Thoracic aorta (tissue), 2 donors: ENCODE data around the gene DPEP3. TPM values are rescaled to one million over a fixed set of nuclear protein-coding genes. Genes with fewer than 3 reads are reported as not detected.

ENCODE experiments used
- ATAC-seq: fragments of 150-250 bp; one replicate; pipeline ENCODE4 v1.8.0; 2017; ENCODE audit warnings: low read depth; ENCODE audit not compliant: insufficient number of reproducible peaks, low FRiP score
- DNase-seq: peaks from one replicate; pipeline ENCODE4 v3.0.0-alpha.2; 2020; ENCODE audit warnings: low spot score
- H3K27ac ChIP-seq, 2 donors: fragments of 200-600 bp; sonication (generic); 1 replicate in 1 of 2; 2 replicates in 1 of 2; pipeline ENCODE4 v1.5.1; 2016; ENCODE audit warnings: mild to moderate bottlenecking in 2 of 2, moderate library complexity in 2 of 2
- H3K27me3 ChIP-seq: fragments of 200-600 bp; sonication (generic); replicated peaks from 2 replicates; pipeline ENCODE4 v1.6.0; 2016; ENCODE audit warnings: mild to moderate bottlenecking; ENCODE audit not compliant: insufficient read depth
- H3K36me3 ChIP-seq: fragments of 200-600 bp; sonication (generic); one replicate; pipeline ENCODE4 v1.5.1; 2016
- H3K4me1 ChIP-seq, 2 donors: fragments of 200-600 bp; sonication (generic); 1 replicate in 1 of 2; 2 replicates in 1 of 2; pipeline versions ENCODE4 v1.5.1 to v1.6.0; 2016; ENCODE audit warnings: low read depth in 2 of 2, mild to moderate bottlenecking in 1 of 2; ENCODE audit not compliant: control insufficient read depth in 1 of 2
- H3K4me3 ChIP-seq: fragments of 200-600 bp; sonication (generic); 2 replicates; pipeline ENCODE4 v1.5.1; 2016; ENCODE audit warnings: mild to moderate bottlenecking
- H3K9me3 ChIP-seq: fragments of 200-600 bp; sonication (generic); 2 replicates; pipeline ENCODE4 v1.5.1; 2016
- total RNA-seq, 2 donors: library from RNA; depleted of rRNA; stranded (reverse); fragments of >200 nt; gene quantifications; one replicate each; pipeline versions ENCODE4 v1.1.0 to v1.2.3, GENCODE V29; 2016
- TF ChIP-seq, protein P1 (sequence below): fragments of 200-600 bp; sonication (generic); IDR thresholded peaks from one replicate; pipeline ENCODE4 v1.5.1; 2019; ENCODE audit warnings: antibody characterized with exemption

Gene DPEP3
- total RNA-seq, 2 donors from 2014 or later: not detected

DNA sequence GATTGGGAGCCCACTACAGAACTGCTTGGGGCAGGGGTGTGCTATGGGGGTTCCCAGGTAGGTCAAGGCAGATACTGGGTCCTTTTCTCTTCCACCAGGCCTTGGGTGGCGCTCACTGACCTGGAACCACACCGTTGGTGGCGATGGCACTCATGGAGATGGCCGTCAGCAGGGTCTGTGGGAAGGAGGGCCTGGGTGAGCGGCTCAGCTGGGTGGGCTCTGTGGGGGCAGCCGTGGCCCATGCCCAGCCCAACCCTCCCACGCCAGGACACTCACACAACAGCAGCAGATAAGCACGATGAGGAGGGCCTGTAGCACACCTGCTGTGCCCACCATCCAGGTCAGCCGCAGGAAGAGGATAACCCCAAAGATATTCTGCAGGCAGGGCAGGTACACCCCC lies 22.7 kb downstream of the DPEP3 start:
- DNase-seq: no peak
- H3K4me3 ChIP-seq: no peak overlapping the region
- H3K9me3 ChIP-seq: no peaks in the 10 kb centered on the region
- peaks cover 7 to 29% of the 10 kb centered on the region in 2 donors for H3K4me1 ChIP-seq
- TF ChIP-seq, protein P1, sequence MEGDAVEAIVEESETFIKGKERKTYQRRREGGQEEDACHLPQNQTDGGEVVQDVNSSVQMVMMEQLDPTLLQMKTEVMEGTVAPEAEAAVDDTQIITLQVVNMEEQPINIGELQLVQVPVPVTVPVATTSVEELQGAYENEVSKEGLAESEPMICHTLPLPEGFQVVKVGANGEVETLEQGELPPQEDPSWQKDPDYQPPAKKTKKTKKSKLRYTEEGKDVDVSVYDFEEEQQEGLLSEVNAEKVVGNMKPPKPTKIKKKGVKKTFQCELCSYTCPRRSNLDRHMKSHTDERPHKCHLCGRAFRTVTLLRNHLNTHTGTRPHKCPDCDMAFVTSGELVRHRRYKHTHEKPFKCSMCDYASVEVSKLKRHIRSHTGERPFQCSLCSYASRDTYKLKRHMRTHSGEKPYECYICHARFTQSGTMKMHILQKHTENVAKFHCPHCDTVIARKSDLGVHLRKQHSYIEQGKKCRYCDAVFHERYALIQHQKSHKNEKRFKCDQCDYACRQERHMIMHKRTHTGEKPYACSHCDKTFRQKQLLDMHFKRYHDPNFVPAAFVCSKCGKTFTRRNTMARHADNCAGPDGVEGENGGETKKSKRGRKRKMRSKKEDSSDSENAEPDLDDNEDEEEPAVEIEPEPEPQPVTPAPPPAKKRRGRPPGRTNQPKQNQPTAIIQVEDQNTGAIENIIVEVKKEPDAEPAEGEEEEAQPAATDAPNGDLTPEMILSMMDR: no peak
- H3K36me3 ChIP-seq: peaks cover 71% of the 10 kb centered on the region
- H3K27me3 ChIP-seq: no peaks in the 10 kb centered on the region
- no peak for ATAC-seq
- H3K27ac ChIP-seq: no peak overlapping the region

- TF ChIP-seq, protein P1: no peak
- DNase-seq (no peak), ATAC-seq (no peak)
- Histone ChIP-seq H3K4me1 (peaks cover under 1 to 14% of the 10 kb centered on the region in 2 donors), H3K36me3 (peaks cover 72% of the 10 kb centered on the region), H3K27me3 (no peaks in the 10 kb centered on the region), H3K4me3 (no peak overlapping the region), H3K27ac (peak overlapping the region in 1 of 2 donors; percentile 4), H3K9me3 (no peaks in the 10 kb centered on the region)
These were observed 25.7 kb downstream of the DPEP3 start for GRCh38 chr16:67954421-67955196.

- Histone ChIP-seq H3K4me3 (no peak overlapping the region), H3K36me3 (peaks cover 72% of the 10 kb centered on the region), H3K9me3 (no peaks in the 10 kb centered on the region), H3K27me3 (no peaks in the 10 kb centered on the region), H3K27ac (peak overlapping the region in 1 of 2 donors; percentile 4), H3K4me1 (peaks cover 0 to 8% of the 10 kb centered on the region in 2 donors)
- ATAC-seq: no peak
- TF ChIP-seq, protein P1: no peak
- DNase-seq: no peak
These were observed 26.5 kb downstream of the DPEP3 start for GRCh38 chr16:67953641-67954375.

DNA sequence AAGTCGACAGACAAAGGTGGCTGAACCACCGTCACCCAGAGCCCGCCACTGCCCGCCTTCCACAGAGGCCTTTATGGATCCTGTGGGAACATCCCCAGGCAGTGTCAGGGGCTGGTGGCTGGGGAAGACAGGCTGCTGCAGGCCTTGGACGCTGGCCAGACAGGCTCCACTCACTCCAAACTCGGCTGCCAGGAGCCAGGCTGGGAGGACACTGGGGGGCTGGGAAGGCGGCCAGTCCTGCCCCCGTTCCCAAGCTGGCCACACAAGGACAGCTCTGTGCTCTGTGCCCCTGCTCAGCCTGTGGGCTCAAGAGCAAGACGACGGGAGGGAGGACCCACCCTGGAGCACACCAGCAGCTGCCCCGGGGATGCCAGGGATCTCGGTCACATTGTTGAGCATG lies 28.8 kb downstream of the DPEP3 start:
- H3K27ac ChIP-seq: peak overlapping the region; percentile 19 to 36
- peaks cover 0 to 8% of the 10 kb centered on the region in 2 donors for H3K4me1 ChIP-seq
- DNase-seq: no peak
- H3K36me3 ChIP-seq: peaks cover 78% of the 10 kb centered on the region
- no peaks in the 10 kb centered on the region for H3K27me3 ChIP-seq
- ATAC-seq: no peak
- H3K4me3 ChIP-seq: no peak overlapping the region
- H3K9me3 ChIP-seq: no peaks in the 10 kb centered on the region
- TF ChIP-seq, protein P1: no peak

GRCh38 chr16:67950335-67950843 lies 29.9 kb downstream of the DPEP3 start:
- TF ChIP-seq, protein P1: no peak
- H3K27ac ChIP-seq: no peak overlapping the region
- peaks cover 83% of the 10 kb centered on the region for H3K36me3 ChIP-seq
- ATAC-seq (no peak), DNase-seq (no peak)
- H3K9me3 ChIP-seq: no peaks in the 10 kb centered on the region
- peaks cover 0 to 8% of the 10 kb centered on the region in 2 donors for H3K4me1 ChIP-seq
- no peaks in the 10 kb centered on the region for H3K27me3 ChIP-seq
- no peak overlapping the region for H3K4me3 ChIP-seq
